Right lobe of liver (tissue), 4 donors: ENCODE results near the gene NXPH1.

ENCODE experiments used
- CTCF ChIP-seq, 4 donors: fragments of 200-600 bp in 3 of 4; fragments of 450-650 bp in 1 of 4; IDR thresholded peaks; one replicate each; pipeline versions ENCODE4 v1.5.1 to v1.8.0; 2016 to 2022; ENCODE audit warnings: antibody characterized with exemption in 4 of 4, mild to moderate bottlenecking in 2 of 4
- POLR2A ChIP-seq: fragments of 450-650 bp; IDR thresholded peaks from one replicate; pipeline ENCODE4 v1.6.1; 2017; ENCODE audit warnings: antibody characterized with exemption, mild to moderate bottlenecking
- donor health status: DM: no; HTN: no; CAD: no.
- donor health status: DM: no; HTN: no; CAD: no.
- donor health status: DM: no; HTN: yes; CAD: no.

DNA sequence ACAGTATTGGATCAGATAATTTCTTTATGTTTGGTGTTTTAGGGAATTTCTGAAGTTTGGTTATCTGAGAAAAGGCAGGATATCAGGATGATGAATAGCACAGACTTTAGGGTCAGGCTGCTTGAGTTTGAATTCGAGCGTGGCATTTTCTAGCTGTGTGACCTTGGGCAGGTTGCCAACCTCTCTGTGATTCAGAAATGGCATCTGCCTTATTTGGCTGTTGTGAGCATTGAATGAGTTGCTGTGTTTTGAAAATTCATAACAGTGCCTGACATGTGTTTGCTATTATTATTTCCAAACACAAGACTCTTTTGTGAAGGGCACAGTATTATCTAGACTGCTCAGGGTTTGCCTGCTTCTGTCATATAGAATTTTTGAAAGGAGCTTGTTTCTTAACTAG is 66.9 kb downstream of the NXPH1 start:
- TF ChIP-seq CTCF (IDR thresholded peaks at IDR 0.05) (no peak), POLR2A (no peak)
